Large intestine (tissue), 3 donors: ENCODE data around the gene MEI1. TPM values are rescaled to one million over a fixed set of nuclear protein-coding genes. Genes with fewer than 3 reads are reported as not detected.

Experiments
- DNase-seq, 2 donors: peaks; one replicate each; pipeline versions ENCODE4 v3.0.0 to v3.0.0-alpha.2; 2013
- H3K27ac ChIP-seq: one replicate; pipeline ENCODE4 v1.5.1; 2013; ENCODE audit warnings: low read length
- H3K27me3 ChIP-seq: 2 replicates; pipeline ENCODE4 v1.6.1; 2013; ENCODE audit warnings: low read length; ENCODE audit not compliant: control insufficient read depth, insufficient read depth
- H3K36me3 ChIP-seq: 2 replicates; pipeline ENCODE4 v1.6.1; 2013; ENCODE audit warnings: low read length; ENCODE audit not compliant: control insufficient read depth, insufficient read depth
- H3K4me1 ChIP-seq: one replicate; pipeline ENCODE4 v1.6.1; 2013; ENCODE audit warnings: low read length; ENCODE audit not compliant: control insufficient read depth, insufficient read depth
- H3K4me3 ChIP-seq: one replicate; pipeline ENCODE4 v1.5.1; 2013; ENCODE audit warnings: low read length
- H3K9me3 ChIP-seq: one replicate; pipeline ENCODE4 v1.6.1; 2013; ENCODE audit warnings: mild to moderate bottlenecking, low read depth, low read length, moderate library complexity; ENCODE audit not compliant: control insufficient read depth
- WGBS: methylation state at CpG from one replicate; pipeline ENCODE4 v1.1.5; 2013; ENCODE audit warnings: low lambda C conversion rate; ENCODE audit not compliant: insufficient coverage; 5-methylcytosine and 5-hydroxymethylcytosine counted together
- polyA plus RNA-seq: library from polyadenylated mRNA; unstranded; fragments of 120-200 nt; gene quantifications from one replicate; pipeline ENCODE4 v1.2.1, GENCODE V29; 2013

The MEI1 gene
- polyA plus RNA-seq, 1 donor = 4.4 TPM

DNA sequence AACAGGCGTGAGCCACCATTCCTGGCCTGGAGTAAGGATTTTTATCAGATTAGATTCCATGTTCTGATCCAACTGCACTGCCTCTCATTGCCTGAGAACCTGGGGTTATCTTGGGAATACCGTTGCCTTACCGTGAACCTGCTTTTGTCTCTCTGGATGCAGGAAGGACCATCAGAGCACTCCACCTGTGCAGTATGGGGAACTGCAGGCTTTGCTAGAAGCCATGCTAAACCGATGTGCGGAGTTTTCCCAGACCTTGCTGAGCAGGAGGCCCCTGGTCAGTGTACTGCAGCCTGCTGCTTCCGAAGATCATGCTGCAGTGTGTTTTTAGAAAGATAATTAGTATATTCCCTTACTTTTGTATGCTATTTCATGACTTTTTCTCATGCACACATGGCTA is 43.6 kb downstream of the MEI1 start:
- H3K27ac ChIP-seq = no peak overlapping the region
- no peak for DNase-seq
- H3K36me3 ChIP-seq = no peaks in the 10 kb centered on the region
- H3K27me3 ChIP-seq = no peaks in the 10 kb centered on the region
- H3K9me3 ChIP-seq = no peaks in the 10 kb centered on the region
- no CpG with 5 or more reads among the region's 6 CpGs for WGBS
- H3K4me1 ChIP-seq = no peaks in the 10 kb centered on the region
- H3K4me3 ChIP-seq = no peak overlapping the region

DNA sequence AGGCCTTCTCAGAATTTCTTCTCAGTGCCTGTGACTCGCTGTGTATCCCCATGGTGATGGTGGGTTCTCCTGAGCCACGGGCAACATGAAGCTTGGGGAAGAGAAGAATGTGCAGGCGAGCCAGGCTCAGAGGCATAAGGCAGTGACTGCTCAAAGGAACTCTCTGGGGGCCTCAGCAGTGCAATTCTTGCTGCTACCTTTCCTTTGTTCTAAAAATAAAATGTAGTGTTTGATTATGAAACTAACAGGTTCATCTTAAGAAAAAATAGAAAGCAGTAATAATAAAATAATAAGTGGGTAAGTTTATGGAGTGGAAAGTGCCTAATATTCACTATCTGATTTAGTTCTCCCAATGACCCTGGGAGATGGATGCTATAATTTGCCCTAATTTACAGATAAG is 46.7 kb downstream of the MEI1 start:
- Histone ChIP-seq H3K27me3 (no peaks in the 10 kb centered on the region), H3K4me1 (no peaks in the 10 kb centered on the region), H3K9me3 (no peaks in the 10 kb centered on the region), H3K27ac (no peak overlapping the region), H3K4me3 (no peak overlapping the region), H3K36me3 (no peaks in the 10 kb centered on the region)
- WGBS = no CpG with 5 or more reads among the region's 3 CpGs
- no peak for DNase-seq

DNA sequence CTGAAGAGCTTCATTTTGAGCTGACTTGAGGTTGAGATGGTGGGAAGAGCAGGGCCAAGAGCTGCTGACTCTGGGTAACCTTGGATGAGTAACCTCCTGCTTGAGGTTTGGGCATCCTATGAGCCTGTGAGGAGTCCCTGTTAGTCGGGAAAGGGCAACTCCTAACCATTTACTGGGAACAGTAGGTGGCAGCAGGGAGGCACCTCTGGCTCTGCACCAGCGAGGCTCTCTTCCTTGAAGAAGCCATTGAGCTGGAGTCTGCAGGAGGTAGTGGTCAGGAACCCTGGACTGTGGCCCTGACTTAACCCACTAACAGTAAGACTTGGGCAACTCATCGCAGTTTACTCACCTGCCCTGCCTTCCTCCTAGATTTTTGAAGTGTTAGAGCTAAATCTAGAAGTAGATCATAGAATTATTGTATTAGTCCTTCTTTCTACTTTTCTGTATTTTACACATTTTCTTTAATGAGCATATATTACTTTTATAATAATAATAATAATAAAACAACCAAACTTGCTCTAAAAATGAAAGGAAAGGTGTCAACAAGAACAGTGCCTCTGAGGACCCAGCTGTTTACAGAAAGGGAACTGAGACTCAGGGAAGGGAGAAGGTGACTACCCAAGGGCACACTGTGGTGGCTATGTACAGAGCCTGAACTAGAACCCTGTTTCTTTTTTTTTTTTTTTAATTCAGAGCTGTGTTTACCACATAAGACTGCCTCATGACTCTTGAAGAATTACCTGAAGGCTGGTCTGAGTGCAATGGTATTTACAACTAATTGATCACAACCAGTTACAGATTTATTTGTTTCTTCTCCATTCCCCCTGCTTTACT is 47.5 kb downstream of the MEI1 start:
- no peak overlapping the region for H3K27ac ChIP-seq

DNA sequence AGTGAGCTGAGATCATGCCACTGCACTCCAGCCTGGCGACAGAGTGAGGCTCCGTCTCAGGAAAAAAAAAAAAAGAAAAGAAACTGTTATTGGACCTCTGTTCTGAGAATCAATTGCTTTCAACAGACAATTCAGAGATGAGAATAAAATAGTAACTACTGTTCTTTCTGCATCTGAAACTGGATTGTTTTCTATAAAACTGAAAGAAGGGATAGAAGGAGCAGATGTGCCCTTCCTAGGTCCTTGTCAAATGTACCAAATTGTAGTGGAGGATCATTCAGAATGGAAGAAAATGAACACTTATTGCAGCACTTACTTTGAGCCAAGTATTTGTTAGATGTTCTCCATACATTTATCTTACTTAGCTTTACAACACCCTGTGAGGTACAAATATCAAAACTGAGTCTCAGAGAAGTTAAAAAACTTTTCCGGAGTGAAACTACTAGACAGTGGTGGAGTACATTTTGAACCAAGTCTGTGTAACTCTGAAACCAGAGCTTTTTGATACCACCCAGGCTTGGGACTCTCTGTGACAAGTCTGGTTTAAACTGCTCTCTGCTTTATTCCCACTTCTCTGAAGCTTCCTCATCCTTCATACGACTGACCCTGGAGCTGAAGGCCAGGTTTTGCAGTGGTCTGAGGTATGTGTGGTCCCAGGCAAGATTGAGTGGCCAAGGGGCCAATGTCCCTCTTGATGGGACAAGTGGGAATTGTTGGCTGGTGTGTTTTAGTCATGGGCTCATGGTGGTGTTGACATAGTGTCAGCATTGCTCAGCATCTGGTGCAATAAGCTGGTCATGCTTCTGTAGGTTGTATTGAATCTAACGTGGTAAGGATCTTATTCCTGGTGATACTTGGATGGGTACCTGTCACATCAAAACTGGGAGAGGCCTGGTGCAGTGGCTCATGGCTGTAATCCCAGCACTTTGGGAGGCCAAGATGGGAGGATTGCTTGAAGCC is 53.0 kb downstream of the MEI1 start:
- H3K4me1 ChIP-seq = no peaks in the 10 kb centered on the region
- no peak overlapping the region for H3K27ac ChIP-seq
- 100% methylated on average over 1 of the region's 5 CpGs for WGBS
- H3K9me3 ChIP-seq = no peaks in the 10 kb centered on the region
- no peaks in the 10 kb centered on the region for H3K36me3 ChIP-seq
- H3K4me3 ChIP-seq = no peak overlapping the region
- H3K27me3 ChIP-seq = no peaks in the 10 kb centered on the region
- DNase-seq = no peak

More for the DNA sequence above, 47.5 kb downstream of the MEI1 start:
- WGBS = no CpG with 5 or more reads among the region's 3 CpGs
- H3K4me1 ChIP-seq = no peaks in the 10 kb centered on the region
- no peaks in the 10 kb centered on the region for H3K27me3 ChIP-seq
- no peak overlapping the region for H3K4me3 ChIP-seq
- H3K36me3 ChIP-seq = no peaks in the 10 kb centered on the region
- no peaks in the 10 kb centered on the region for H3K9me3 ChIP-seq
- DNase-seq = peak; percentile 71 to 72

DNA sequence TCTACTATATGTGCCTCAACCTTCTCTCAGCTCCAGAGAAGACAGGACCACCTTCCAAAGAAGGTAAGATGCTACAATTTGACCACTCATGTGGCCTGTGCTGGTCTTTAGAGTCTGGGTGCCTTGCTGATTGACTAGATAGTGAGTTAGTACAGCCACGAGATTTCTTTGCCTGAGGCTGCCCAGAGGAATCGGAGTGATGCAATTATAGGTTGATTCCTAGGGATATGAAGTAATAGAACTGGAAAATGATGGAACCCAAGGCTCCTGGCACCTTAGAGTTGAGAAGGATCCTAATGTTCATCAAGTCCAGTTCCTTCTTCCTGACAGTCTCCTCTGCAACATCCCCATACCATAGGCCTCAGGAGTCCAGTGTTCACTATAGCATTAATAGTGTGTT is 54.7 kb downstream of the MEI1 start:
- Histone ChIP-seq H3K9me3 (no peaks in the 10 kb centered on the region), H3K36me3 (no peaks in the 10 kb centered on the region), H3K27me3 (no peaks in the 10 kb centered on the region), H3K4me1 (no peaks in the 10 kb centered on the region), H3K27ac (no peak overlapping the region), H3K4me3 (no peak overlapping the region)
- WGBS = no CpG with 5 or more reads among the region's 2 CpGs
- no peak for DNase-seq

DNA sequence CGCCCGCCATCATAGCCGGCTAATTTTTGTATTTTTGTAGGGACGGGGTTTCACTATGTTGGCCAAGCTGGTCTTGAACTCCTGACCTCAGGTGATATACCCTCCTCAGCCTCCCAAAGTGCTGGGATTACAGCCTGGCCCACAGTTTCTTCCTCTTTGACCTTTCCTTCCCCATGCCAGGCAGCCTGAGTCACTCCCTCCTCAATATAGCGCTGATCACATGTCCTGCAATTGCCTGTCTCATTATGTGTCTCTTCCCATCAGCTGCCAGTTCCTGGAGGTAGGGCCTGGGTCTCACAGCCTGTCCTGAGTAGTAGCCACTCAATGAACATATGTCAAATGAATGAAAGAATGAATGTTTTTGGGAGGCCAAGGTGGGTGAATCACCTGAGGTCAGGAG is 58.2 kb downstream of the MEI1 start:
- Histone ChIP-seq H3K27ac (no peak overlapping the region), H3K4me1 (no peaks in the 10 kb centered on the region), H3K9me3 (no peaks in the 10 kb centered on the region), H3K36me3 (no peaks in the 10 kb centered on the region), H3K4me3 (no peak overlapping the region), H3K27me3 (no peaks in the 10 kb centered on the region)
- WGBS = no CpG with 5 or more reads among the region's 5 CpGs
- DNase-seq = no peak

DNA sequence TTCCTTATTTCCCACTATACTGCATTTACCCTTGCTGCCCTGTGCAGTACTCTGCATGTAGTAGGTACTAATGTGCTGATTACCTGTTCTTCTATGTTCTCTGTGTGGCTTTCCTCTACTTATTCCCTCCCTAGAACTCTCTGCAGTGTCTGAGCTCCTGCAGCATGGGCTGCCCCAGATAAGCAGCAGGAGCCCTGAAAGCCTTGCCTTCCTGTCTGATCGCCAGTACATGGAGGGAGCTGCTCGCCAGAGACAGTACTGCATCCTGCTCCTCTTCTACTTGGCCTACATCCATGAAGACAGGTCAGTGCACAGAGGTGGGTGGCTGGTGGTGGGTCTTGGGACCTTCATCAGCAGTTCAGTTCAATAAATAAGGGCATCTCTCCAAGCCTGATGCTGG is 58.9 kb downstream of the MEI1 start:
- Histone ChIP-seq H3K27me3 (no peaks in the 10 kb centered on the region), H3K27ac (no peak overlapping the region), H3K9me3 (no peaks in the 10 kb centered on the region), H3K4me3 (no peak overlapping the region), H3K4me1 (no peaks in the 10 kb centered on the region), H3K36me3 (no peaks in the 10 kb centered on the region)
- no peak for DNase-seq
- no CpG with 5 or more reads among the region's 2 CpGs for WGBS

DNA sequence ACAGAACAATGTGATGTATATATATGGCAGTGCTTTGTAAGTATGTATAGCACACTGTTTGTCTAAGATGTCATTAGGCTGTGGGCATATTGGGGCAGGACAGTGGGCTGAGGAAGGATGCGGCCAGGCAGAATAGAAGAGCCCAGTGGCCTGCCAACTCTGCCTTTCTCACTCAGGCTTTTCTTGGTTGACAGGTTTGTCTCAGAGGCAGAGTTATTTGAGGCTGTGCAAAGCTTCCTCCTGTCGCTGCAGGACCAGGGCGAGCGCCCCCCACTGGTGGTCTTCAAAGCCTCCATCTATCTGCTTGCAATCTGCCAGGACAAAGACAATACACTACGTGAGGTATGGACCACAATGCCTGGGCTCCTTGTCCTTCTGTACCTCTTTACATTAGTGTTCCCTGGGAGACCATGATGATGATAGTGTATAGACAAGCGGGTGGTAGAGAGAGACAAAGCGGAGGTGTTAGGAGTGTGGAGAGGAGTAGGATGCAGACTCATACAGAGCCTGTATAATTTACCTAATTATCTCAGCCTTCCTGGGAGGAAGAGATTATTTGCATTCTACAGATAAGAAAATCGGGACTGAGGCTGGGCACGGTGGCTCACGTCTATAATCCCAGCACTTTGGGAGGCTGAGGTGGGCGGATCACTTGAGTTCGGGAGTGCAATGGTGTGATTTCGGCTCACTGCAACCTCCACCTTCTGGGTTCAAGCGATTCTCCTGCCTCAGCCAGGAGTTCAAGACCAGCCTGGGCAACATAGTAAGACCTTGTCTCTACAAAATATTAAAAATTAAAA is 63.9 kb downstream of the MEI1 start:
- no peak overlapping the region for H3K27ac ChIP-seq
- H3K4me3 ChIP-seq = no peak overlapping the region
- H3K36me3 ChIP-seq = no peaks in the 10 kb centered on the region
- H3K4me1 ChIP-seq = no peaks in the 10 kb centered on the region
- no peaks in the 10 kb centered on the region for H3K9me3 ChIP-seq
- no CpG with 5 or more reads among the region's 14 CpGs for WGBS
- DNase-seq = peak in 1 of 2 donors; percentile 11
- no peaks in the 10 kb centered on the region for H3K27me3 ChIP-seq

DNA sequence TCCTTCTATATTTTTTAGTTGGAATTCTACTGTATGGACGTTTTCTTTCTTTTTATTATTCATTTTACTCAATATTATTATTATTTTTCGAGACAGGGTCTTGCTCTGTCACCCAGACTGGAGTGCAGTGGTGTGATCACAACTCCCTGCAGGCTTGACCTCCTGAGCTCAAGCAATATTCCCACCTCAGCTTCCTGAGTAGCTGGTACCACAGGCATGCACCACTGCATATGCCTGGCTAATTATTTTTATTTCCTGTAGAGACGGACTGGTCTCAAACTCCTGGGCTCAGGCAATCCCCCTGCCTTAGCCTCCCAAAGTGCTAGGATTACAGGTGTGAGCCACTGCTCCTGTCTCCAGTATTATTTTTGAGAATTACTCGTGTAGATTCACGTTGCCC is 67.2 kb downstream of the MEI1 start:
- WGBS = 66% methylated on average over 2 of the region's 5 CpGs
- Histone ChIP-seq H3K4me1 (no peaks in the 10 kb centered on the region), H3K27ac (no peak overlapping the region), H3K4me3 (no peak overlapping the region), H3K36me3 (no peaks in the 10 kb centered on the region), H3K27me3 (no peaks in the 10 kb centered on the region), H3K9me3 (no peaks in the 10 kb centered on the region)
- DNase-seq = no peak

DNA sequence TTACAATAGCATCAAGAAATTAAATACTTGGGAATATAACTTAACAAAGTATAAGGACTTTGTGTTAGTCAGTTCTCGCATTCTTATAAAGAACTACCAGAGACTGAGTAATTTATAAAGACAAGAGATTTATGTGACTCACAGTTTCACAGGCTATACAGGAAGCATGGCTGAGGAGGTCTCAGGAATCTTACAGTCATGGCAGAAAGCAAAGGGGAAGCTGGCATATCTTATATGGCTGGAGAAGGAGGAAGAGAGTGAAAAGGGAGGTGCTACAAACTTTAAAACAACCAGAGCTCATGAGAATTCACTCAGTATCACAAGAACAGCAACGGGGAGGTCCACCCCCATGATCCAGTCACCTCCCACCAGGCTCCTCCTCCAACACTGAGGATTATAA is 69.1 kb downstream of the MEI1 start:
- no peaks in the 10 kb centered on the region for H3K36me3 ChIP-seq
- WGBS = 100% methylated on average over 1 of the region's 2 CpGs

More for the DNA sequence above, 69.1 kb downstream of the MEI1 start:
- H3K27ac ChIP-seq = no peak overlapping the region
- H3K27me3 ChIP-seq = no peaks in the 10 kb centered on the region
- H3K9me3 ChIP-seq = no peaks in the 10 kb centered on the region
- no peak for DNase-seq
- H3K4me1 ChIP-seq = no peaks in the 10 kb centered on the region
- H3K4me3 ChIP-seq = no peak overlapping the region
